DMS79 (cell line): ENCODE measurements around the gene LTBP3.
A peak's percentile ranks its signal among the peaks of the same experiment; 100 is the strongest.

Experiments
- DNase-seq: peaks from one replicate; lab custom pipeline; 2025; lab: John Stamatoyannopoulos, UW

The LTBP3 gene

GRCh38 chr11:65553301-65554001 is 4.7 kb downstream of the LTBP3 start:
- DNase-seq: no peak

- DNase-seq: no peak
These were observed 5.7 kb downstream of the LTBP3 start for GRCh38 chr11:65552388-65552951.

- DNase-seq: peak; percentile 75
These were observed 6.4 kb downstream of the LTBP3 start for GRCh38 chr11:65551572-65552387.

- DNase-seq: no peak
These were observed 9.1 kb downstream of the LTBP3 start for GRCh38 chr11:65549096-65549495.

GRCh38 chr11:65548395-65548794 is 9.8 kb downstream of the LTBP3 start:
- no peak for DNase-seq

- no peak for DNase-seq
These were observed 10.6 kb downstream of the LTBP3 start for GRCh38 chr11:65547446-65548125.

- peak; percentile 88 for DNase-seq
These were observed 11.8 kb downstream of the LTBP3 start for GRCh38 chr11:65546217-65546958.

- no peak for DNase-seq
These were observed 12.3 kb downstream of the LTBP3 start for GRCh38 chr11:65545853-65546216.

- no peak for DNase-seq
These were observed 15.3 kb downstream of the LTBP3 start for GRCh38 chr11:65542738-65543390.

GRCh38 chr11:65541093-65541982 is 16.8 kb downstream of the LTBP3 start:
- no peak for DNase-seq

- DNase-seq: no peak
These were observed 17.7 kb downstream of the LTBP3 start for GRCh38 chr11:65540290-65541092.

- no peak for DNase-seq
These were observed 18.3 kb downstream of the LTBP3 start for GRCh38 chr11:65539744-65540289.

- no peak for DNase-seq
These were observed 19.0 kb downstream of the LTBP3 start for GRCh38 chr11:65538915-65539743.

- no peak for DNase-seq
These were observed 19.8 kb downstream of the LTBP3 start for GRCh38 chr11:65538232-65538914.

GRCh38 chr11:65537620-65538231 is 20.4 kb downstream of the LTBP3 start:
- DNase-seq: no peak

GRCh38 chr11:65537296-65537597 is 20.9 kb downstream of the LTBP3 start:
- no peak for DNase-seq
